OCI-M1 (cell line): Measurements from ENCODE around the gene LMBR1.

ENCODE experiments used
- DNase-seq: peaks from one replicate; lab custom pipeline; 2025; lab: John Stamatoyannopoulos, UW

Gene LMBR1

DNA sequence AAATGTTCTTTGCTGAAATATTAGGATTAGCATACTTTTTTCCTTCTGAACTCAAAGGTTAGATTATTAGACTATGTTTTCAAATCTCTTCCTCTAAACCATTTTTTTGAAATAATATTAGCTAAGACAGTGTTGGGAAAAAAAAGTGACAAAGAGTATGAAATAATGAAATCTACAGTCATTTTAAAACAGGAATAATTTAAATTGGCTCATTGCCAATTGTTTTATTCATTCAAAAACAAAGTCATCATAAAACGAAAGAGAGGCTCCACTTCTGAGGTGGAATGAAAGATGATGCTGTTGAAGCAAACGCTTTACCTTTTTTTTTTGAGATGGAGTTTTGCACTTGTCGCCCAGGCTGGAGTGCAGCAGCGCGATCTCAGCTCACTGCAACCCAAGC is 201.2 kb downstream of the LMBR1 start:
- no peak for DNase-seq

DNA sequence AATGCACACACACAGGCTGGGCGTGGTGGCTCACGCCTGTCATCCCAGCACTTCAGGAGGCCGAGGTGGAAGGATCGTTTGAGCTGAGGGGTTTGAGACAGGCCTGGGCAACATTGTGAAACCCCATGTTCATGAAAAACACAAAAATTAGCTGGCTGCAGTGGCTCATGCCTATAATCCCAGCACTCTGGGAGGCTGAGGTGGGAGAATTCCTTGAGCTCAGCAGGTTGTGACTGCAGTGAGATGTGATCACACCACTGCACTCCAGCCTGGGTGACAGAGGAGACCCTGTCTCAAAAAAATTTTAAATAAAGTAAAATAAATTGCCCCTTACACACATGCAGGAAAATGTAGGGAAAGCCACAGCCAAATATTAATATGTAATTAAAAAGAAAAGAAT is 208.3 kb downstream of the LMBR1 start:
- no peak for DNase-seq

DNA sequence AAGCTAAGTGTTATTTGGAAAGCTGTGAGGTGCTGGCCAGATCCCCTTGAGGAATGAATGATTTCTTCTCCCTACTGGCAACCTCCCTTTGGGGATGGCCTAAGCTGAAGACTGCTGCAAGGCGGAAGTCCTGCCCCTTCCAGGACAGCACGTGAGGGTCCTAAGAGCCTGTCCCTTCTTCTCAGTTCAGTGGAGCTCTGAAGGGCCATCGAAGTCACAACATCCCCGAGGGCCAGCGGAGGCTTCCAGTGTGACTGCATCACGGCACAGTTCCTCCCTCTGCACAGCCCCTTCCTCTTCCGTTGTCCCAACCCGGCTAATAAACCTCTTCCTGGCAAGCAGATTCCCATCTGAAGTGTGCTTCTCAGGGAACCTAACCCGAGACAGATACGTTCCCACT is 208.7 kb downstream of the LMBR1 start:
- no peak for DNase-seq

DNA sequence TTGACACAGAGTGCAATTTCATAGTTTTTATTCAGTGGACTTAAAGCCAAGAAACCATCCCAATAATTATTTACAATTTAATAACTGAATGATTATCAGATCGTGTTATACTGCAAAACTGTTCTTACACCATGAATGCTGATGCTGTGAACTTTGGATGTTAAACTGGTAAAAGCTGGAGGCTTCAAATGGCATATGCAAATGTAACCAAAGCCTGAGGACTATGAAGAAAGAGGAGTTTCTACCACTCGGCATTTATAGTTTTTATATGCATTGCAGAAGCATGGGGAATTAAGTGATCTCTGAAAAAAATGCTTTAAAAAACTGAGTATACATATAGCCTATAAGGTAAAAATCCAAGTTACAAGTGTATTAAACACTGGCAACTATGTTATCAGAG is 210.1 kb downstream of the LMBR1 start:
- no peak for DNase-seq

DNA sequence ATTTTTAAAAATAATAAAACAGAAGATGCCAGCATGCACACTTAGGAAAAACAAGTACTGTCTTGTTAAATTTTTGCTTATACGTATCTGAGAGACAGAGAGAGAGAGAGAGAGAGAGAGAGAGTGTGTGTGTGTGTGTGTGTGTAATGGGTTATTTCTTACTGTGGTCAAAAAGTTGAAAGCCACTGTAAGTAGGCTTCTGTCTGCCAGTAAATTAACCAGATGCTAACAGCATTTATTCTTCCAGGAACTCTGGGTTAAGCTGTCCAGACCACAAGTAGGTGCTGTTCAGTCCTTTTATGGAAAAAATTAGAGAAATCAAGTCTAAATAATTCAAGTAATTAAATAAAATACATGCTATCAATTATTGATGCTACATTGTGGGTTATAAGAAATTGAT is 212.7 kb downstream of the LMBR1 start:
- DNase-seq = no peak

DNA sequence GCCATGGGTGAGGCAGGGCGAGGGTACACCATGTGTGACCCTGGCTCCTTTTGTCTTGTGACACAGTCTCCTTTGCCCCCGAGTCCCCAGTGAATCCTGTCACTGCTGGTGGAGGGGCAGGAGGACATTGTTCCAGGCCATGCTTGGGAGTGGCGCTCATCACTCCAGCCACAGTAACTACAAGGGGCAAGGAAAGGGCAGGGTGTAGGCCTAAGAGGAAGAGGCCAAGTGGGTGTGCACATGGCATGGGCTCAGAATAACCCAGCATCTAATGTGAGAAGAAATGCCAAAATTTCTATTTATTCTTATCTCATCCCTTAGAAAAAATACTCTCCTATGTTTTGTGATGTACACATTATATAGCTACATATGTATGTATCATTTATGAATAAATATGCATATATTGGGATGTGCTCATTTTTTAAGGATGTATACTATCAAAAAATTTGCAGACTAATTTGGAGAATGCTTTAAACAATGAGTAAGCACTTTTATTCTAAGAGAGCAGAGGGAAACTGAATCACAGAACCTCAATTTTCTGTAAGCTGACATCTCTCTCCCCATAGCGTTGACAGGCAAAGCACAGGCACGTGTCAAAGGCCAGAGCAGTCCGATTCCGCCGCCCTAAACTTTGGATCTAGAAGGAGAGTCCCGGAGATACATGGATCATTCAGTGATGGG is 215.5 kb downstream of the LMBR1 start:
- no peak for DNase-seq

DNA sequence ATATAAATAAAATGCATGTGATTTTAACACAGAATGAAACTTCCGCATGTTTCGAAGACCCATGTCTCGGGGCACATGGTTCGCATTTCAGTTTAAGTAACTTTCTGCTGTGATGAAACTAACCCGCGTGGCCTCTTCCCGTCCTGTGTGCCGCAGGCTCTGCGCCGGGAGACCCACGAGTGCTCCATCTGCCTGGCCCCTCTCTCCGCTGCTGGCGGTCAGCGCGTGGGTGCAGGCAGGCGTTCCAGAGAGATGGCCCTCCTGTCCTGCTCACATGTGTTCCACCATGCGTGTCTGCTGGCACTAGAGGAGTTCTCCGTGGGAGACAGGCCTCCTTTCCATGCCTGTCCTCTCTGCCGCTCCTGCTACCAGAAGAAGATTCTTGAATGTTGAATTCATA is 216.7 kb downstream of the LMBR1 start:
- DNase-seq = no peak

DNA sequence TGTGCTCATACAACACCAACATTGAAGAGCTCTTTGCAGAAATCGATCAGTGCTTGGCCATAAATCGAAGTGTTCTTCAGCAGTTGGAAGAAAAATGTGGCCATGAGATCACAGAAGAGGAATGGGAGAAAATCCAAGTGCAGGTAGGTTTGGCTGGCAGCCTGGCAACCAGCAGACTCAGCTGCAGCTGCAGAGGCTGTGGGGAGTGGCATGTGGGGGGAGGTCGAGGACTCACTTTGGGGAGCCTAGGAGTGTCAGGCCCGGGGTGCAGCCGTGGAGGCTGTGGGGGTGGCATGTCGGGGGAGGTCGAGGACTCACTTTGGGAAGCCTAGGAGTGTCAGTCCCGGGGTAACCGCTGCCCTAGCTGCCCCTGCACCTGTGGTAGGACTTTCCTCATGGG is 217.3 kb downstream of the LMBR1 start:
- no peak for DNase-seq

DNA sequence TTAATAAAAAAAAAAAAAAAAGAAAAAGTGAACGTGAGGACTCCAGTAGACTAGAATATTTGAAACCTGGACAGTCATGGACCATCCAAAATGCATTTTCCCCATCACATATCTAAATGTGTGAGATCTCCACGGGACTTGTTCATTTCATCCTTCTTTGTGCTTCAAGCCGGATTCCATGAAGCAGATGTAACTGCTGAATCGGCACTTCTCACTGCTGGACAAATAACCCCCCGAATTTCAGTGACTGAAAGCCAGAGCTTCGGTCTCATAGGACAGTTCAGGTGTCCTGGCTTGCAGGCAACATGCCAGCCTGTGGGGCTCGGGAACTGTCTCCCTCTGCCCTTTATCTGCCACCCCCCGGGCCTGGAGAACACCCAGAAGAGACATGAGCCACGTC is 219.1 kb downstream of the LMBR1 start:
- no peak for DNase-seq

DNA sequence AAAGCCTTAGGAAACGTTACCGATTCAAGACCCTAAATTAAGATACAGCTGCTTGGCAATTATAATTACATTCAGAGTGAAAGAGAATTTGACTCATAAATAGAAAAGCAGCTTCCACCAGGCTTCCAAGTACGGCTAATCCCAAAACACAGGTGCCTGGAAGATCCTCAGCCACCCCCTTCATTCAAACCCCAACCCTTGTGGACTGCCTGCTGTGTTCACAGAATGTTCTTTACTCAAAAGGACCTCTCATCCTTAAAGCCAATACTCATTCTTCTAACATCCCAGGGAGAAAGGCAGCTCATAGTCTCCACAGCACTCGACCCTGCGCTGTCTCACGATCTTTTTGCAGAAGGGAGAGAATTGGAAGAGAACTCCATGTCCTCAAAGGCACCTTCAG is 219.5 kb downstream of the LMBR1 start:
- no peak for DNase-seq

DNA sequence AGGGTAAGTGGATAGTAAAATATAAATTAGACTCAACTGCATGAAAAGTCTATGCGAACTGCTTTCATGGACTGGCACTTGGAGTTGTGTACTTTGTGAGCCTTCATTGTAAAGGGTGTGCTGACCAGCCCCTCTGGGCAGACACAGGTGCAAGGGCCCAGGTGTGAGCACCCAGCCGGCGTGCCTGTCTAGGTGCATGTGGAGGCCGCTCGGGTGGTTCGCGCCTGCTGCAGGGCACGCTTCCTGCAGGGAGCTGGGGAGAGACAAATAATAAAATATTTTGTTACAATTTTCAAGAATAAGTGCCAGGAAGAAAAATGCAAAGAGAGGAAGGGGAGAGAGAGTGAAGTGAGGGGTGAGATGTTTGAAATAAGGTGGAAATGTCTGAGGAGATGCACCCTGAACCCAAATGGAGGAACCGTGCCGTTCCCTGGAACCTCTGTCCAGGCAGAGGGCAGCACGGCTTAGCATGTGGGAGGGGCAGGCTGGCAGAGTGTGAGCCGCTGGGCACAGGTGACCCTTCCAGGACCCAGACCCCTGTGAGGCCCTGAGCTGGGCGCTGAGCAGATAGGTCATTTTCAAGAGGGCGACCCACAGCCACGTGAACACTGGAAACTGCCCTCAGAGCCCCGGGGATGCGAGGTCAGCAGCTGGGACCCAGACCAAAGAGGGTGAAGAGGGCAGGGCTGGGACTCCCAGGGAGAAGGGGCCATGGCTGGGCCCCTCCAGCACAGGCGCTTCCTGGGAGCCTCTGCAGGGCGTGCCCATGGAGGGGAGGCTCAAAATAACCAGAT is 223.8 kb downstream of the LMBR1 start:
- DNase-seq = no peak

DNA sequence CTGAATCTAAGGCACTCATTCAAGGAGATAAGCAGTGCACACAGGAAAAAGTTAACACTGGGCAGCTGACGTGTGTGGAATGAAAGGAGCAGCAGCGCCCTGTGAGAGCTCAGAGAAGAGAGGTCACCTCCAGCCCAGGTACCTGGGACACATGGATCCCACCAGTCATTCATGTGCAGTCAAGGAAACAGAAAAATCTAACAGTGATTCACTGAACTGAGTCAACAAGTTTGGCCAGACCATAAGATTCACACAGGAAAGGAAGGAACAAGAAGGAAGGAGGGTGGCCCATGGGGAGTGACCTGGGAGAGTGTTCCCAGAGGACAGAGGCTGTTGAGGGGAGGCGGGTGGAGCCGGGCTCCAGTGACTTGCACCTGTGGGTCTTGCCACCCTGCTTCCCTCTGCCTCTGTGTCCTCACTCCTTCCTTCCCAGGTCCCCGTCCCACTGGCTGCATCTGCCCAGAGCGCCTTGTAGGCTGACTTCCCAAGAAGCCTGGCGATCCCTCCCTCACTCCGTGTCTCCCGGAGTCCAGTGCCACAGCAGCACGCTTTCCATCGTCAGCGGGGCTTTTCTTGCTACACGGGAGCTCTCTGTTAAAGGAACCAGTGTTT is 224.7 kb downstream of the LMBR1 start:
- DNase-seq = no peak

DNA sequence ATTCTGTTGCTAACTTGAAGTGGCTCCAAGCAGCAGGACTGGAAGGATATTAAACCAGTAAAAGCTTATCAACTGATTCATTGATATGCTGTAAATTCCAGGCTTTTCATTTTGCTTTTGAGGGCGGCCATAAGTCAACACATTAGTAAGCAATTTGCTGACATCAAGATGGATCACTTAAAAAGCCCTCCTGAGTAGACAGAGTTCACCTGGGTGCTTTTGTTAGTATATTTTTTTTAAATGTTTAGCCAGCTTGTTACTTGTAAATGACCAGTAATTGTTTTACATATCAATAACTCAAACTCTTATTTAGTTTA is 225.9 kb downstream of the LMBR1 start:
- DNase-seq = no peak

DNA sequence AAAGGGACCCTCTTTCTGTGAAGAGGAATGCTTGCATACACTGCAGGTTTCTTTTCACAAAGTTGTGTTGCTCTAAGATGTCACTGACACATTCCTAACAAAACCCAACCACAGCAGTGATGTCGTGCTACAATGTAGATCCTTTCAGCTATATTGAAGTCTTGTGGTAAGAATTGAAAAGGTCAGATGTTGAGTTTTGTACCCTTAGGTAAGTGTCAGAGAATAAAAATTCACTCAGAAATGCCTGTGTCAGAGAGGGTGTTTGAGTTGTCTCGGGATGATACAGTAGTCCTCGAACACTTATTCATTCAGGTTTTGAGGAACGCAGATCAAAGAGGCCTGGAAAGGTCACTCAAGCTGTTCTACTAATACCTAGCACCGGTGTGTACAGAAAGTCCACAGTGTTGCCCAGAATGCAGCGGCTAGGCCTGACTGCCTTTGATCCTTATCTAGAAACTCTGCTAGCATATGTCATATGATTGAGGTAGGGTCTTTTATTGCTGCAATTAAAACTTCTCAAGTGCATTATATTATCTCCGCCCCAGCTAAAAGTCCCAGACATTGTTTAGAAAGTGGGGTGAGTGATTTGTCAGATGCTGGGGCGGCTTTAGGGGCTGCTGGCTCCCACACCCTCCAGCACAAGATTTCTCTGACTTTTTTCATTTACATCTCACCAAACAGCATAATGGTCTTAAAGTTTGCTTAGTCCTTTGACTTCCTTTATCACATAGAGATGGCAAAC is 226.4 kb downstream of the LMBR1 start:
- DNase-seq = no peak

DNA sequence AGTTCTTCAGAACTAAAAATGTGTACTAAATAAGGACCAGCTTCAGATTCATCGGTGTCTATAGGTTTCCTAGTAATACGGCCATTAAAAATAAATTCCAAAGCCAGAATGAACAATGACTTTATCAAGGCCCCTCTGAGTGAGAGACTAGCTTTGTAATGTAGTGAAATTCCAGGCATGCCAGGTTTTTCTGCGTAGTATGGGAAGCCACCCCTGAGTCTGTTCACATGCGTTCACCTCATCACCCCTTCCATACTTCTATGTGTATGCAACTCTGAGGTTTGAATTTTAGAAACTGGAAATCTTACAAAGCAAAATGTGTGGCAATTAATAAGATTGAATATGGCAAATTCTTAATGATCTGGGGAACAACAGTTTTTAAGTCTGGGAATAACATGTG is 227.9 kb downstream of the LMBR1 start:
- DNase-seq = no peak

DNA sequence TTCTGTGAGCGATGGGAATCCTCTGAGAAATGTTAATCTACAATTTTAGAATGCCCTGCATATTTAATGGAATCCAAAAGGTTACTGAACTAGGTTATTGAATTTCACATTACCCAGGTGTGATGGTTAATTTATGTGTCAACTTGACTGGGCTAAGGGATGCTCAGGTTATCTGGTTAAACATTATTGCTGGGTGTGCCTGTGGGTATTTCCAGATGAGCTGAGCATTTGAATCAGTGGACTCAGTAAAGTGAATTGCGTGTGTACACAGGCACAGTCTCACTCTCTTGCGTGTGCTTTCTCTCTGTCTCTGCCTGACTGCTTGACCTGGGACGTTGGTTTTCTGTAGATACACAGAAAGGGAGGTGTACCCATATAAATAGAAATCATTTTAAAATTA is 230.7 kb downstream of the LMBR1 start:
- no peak for DNase-seq

DNA sequence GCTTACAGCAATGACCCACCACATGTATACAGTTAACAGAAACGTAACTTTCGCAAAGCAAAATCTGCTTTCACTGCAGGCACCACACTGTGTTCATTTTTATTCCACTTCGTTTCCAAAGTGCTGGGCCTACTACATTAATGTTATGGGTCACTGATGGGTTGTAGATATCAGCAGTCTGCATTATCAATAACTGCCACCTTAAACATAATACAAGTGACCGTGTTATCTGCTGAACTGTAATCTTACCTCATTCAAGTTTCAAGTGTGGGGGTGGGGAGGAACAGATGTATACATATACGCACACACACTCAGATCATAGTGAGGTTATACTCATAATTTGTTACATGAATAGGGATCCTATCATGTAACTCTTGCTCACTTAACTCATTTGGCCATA is 231.3 kb downstream of the LMBR1 start:
- DNase-seq = no peak

DNA sequence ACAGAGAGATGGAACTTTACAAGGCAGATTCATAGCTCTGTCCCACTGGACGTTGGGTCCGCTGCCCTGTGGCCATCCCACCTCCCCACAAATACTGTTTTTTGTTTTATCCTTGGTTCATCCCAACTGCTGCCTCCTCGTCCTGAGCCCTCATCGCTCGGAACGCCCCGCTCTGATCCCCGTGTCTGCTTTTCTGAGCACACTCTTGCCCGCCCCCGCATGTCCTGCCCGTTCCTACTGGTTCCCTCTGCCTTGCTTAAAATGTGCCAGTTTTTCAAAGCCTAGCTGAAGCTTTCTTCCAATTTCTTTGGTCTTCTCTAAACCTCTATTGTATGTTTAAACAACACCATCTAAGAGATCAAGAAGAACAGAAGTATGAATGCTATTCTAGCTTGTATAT is 233.0 kb downstream of the LMBR1 start:
- no peak for DNase-seq

DNA sequence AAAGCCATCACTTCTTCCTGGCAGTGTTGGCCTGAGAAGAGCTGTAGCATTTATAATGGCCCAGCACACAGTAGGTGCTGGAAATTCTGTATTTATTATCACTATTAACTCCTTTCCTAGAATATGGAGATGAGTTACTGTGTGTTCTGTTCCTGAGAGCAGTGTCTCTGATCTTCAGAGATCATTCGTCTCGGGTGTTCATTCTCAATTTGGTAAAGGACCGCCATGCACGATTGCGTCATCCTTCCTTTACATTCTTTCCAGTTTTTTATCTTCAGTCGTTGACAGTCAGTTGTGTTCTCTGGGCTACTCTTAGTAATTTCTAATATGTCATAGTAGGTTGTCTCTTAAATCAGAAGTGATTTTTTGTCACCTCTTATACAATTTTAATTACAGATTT is 233.8 kb downstream of the LMBR1 start:
- DNase-seq = no peak

DNA sequence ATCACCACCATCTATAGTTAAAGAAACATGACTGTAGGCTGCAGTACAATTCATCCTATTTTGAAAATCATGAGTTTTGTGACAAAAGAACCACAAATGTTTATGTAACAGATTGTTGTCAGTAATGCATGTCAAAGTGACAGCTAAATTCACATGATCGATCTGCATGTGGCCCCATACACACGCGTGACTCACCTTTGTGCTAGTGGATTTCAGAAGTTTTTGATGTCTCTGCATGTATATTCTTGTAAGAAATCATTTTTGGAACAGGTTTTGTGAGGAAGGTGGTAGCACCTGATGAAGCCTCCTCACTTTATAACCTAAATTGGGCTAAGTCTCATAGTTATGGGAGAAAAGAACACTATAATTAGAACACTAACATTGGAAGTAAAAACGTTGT is 235.3 kb downstream of the LMBR1 start:
- no peak for DNase-seq

DNA sequence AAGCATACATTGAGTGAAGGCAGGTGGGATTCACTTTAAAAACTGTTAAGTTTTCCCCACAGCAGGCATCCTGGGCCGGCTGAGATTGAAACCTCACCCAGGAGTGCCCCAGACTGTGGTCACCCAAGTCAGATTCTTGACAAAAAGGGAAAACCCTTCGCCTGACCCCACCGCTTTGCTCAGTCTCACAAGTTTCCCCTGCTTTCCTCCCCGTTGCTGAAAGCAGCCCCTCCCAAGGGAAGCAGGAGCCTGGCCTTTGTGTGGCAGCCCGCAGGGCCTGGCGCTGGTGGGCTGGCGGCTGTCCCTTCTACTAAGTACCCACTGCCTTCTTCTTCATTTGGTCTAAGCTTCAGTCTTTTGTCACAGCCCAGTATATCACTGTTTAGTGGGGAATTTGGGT is 236.4 kb downstream of the LMBR1 start:
- DNase-seq = no peak

DNA sequence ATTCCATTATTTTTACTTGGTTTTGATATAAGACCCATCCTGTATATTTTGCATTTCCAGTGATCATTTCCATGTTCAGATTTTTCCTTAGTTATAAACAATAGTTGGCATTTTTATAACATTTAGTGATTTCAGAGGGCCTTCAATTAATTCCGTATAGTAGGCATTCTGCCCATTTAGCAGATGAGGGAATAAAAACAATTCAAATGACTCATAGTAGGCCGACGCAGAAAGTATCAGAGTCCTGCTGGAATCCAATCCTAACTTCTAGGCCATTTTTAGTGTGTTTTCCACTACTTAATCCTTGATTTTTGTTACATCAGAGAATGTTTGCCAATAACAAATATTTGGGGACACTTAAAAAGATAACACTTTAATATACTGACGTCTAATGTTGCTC is 237.0 kb downstream of the LMBR1 start:
- DNase-seq = no peak

DNA sequence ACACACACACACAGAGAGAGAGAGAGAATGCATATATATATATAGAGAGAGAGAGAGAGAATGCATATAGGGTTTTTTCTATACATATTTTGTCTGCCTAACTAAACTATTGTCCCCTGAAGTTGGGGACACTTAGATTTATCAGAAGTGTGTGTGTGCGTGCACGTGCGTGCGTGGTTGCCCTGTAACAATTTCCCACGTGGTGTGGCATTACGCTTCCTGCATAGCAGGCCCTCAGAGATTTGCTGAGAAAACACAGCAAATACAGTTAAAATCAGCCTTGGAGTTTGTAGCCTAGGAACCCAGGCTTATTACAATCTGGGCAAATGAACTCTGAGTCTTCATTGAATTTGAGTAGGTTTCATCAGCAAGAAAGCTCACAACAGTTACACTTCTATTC is 237.7 kb downstream of the LMBR1 start:
- DNase-seq = no peak
